Measurements from ENCODE around the gene CCR7.

CCR7 gene

DNA sequence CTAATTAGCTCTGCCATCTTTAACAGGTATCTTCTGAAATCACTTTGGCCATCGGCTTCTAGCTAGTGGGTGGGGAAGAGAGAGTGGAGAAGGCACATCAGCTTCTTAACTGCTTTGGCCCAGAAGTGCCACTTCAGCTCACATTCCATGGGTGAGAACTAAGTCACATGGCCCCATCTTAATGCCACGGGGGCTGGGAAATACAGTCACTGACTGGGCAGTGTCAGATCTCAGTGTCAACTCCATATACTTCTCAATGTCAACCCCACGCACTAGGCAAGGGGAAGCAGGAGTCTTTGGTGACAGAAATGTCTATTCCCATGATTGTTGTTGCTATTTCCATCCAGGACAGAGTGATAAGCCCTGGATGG is 29.4 kb downstream of the CCR7 start:
- no peak for DNase-seq (ENCODE audit: low spot score)

DNA sequence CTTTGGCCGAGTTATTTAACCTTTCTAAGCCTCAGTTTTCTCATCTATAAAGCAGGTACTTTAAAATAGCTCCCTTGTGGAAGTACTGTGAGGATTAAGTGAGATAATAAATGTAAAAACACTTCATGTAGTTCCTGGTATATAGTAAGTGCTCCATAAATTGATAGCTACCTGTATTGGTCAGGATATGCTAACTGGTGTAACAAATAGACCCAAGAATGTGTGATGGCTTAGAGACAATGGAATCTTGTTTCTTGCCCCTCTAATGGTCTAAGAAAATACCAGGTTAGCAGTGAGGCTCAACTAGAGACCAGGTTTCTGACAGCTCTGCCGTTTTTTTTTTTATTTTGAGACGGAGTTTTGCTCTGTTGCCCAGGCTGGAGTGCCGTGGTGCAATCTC is 29.8 kb downstream of the CCR7 start:
- no peak for DNase-seq (ENCODE audit: low spot score)

DNA sequence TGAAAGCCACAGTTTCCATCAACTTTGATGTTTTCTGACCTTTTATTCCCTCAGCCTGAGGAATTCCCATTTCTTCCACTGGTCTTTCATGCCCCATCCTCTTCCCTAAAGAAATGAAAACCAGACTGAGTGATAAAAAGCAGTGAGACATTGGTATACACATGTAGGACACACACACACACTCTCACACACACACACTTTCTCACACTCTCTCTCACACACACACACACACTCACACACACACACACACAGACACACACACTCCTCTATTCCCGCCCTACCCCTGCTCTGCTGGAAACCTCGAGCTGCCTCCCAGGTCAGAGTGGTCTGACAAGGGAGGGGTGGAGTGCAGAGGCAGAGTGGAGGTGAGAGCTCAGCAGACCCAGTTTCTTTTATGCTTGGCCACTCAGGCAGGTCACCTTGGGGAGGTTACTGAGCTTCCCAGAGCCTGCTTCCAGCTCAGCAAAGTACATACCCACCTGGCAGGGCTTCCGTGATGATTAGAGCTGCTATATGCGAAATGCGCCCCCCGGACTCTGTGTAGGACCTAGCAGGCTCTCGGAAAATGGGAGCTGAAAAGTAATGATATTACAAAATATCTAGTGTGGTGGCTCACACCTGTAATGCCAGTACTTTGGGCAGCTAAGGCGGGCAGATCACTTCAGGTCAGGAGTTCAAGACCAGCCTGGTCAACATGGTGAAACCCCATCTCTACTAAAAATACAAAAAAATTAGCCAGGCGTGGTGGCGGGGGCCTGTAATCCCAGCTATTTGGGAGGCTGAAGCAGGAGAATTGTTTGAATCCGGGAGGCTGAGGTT is 30.7 kb downstream of the CCR7 start:
- no peak for DNase-seq (ENCODE audit: low spot score)

DNA sequence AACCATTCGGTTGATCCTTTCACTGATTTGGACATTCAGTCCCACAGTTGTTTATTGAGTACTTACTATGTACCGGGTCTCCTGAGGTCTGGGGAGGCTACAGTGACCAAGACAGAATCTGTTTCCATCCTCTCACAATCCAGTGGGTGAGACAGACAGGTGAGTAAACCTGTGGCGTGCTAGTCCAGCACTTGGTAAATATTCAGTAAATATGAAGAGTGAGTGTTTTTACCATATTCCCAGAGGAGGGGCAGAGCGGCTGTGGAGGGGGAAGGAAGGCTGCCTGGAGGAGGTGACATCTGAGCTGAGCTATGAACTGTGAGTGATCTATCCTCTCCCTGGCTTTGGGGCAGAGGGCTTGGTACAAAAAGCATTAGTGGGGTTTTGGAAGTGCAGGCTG is 31.4 kb downstream of the CCR7 start:
- no peak for DNase-seq (ENCODE audit: low spot score)

DNA sequence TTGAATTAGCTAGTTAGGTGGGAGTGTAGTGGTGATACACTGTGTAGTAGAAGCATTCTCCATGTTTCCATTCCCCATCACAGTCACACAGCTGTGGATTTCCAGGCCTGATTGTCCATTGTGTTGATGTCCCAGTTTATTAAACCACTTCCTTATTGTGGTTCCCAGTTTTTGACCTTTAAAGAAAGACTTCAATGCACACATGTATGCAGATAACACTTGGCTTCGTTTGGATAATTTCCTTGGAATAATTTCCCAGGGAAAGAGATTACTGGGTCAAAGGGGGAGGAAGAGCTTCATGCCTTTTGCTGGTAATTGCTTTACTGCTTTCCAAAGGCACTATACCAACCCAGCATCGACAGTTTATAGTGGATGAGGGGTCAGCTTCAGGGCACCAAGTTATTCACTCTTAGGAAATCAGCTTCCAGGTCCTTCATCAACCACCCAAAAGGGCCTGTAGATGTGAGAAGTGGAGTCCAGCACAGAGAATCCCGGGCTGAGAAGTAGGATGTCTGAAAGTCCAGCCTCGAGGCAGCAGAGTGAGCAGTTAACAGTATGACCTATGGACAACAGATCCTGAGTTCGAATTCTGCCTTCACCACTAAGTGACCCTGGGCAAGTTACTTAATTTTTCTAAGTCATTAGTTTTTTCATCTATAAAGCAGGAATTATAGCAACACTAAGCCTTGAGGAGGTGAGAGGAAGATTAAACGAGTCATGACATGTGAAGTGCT is 32.6 kb downstream of the CCR7 start:
- no peak for DNase-seq (ENCODE audit: low spot score)

DNA sequence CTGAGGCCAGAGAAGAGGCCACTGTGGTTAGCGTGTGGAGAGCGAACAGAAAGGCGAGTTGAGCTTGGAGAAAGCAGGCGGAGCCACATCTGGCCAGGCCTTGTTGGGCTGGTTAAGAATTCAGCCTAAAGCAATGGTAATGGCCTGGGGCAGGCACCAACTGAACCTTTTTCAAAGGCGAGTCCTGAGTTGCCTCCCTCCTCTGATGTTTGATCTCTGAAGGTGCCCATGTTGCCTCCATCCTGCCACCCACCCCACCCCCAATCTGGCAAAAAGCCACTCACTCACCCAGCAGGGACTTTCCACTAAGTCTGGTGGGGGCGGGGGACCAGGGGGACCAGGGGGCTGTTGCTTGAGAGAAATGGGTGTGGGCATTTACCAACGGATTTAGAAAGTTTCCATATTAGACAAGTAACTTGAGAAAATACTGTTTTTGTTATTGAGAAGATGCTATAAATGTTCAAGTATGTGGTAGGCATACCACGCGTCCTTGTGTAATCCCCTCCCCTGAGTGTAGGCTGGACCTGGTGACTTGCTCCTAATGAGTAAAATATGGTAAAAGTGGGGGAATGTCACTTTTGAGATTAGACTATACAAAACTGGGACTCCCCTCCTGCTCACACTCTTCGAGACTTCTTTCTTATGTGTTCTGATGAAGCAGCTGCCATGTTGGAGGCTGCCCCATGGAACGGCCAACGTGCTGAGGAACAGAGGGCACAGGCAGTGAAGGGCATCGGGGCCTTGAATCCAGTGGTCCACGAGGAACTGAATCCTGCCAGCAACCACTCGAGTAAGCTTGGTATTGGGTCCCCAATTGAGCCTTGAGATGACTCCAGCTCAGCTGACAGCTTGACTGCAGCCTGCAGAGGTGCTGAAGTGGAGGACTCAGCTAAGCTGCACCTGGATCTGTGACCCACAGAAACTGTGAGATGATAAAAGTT is 34.0 kb downstream of the CCR7 start:
- DNase-seq (ENCODE audit: low spot score) = no peak

DNA sequence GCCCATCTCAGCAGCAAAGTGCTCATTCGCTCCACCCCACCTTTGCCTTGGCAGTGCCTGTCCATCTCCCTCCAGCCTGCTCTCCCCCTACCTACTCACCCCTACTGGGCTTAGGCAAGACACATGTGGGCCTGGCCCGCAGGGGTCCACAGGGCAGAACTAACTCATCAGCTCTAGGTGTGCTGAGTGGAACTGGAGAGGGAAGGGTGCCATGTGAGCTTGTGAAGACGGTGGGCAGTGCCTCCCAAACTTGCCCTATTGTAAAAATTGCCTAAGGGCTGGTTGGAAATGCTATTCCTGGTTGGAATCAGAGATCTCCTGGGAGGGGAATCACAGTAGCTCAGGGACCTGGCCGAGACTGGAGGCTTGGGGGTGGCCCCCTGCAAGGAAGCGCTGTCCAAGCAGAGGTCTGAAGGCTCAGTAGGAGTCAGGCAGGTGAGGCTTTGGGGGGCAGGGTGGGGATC is 34.7 kb downstream of the CCR7 start:
- no peak for DNase-seq (ENCODE audit: low spot score)

DNA sequence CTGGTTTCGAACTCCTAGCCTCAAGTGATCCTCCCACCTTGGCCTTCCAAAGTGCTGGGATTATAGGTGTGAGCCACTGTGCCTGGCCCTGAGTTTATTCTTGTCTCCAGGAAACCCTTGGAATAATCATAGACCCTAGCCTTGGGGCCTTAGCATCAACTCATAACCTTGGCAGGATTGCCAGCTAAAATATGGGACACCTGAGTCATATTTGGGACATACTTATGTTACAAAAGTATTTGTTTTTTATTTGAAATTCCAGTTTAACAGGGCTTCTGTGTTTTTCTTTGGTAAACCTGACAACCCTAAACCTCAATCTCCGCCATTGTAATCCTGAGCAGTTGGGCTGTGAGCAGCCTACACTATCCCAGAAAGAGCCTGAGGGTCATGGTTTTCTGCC is 35.3 kb downstream of the CCR7 start:
- no peak for DNase-seq (ENCODE audit: low spot score)

DNA sequence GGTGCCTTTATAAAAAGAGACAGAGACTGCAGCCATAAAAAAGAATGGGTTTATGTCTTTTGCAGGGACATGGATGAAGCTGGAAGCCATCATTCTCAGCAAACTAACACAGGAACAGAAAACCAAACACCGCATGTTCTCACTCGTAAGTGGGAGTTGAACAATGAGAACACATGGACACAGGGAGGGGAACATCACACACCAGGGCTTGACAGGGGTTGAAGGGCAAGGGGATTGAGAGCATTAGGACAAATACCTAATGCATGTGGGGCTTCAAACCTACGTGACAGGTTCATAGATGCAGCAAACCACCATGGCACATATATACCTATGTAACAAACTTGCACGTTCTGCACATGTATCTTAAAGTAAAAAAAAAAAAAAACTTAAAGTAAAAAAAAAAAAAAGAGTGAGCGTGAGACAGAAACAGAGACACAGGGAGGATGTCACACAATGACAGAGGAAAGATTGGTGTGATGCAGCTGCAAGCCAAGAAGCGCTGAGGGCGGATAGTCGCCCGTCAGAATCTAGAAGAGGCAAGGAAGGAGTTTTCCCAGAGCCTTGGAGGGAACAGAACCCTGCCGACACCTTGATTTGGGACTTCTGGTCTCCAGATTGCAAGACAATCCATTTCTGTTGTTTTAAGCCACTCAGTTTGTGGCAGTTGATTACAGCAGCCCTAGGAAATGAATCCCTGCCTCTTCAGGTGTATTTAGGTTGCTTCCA is 36.4 kb downstream of the CCR7 start:
- DNase-seq (ENCODE audit: low spot score) = no peak

DNA sequence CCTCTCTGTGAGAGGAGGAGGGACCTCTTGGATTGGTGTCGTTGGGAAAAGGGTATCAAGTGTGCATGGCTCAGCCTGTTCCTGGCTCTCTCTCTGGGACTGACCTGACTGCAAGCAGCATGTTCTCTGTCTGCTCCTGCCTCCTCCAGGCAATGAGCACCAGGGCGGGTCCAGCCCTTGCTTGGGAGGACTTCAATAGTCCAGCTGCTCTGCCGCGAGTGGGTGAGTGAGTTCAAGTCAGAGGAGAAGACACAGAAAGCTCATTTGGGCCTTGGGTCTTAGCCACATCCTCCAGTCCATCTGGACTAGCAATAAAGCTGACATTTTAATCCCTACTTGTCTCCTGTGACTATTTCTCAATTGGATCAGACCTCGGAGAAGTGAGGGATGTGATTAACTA is 38.6 kb downstream of the CCR7 start:
- DNase-seq (ENCODE audit: low spot score) = no peak

DNA sequence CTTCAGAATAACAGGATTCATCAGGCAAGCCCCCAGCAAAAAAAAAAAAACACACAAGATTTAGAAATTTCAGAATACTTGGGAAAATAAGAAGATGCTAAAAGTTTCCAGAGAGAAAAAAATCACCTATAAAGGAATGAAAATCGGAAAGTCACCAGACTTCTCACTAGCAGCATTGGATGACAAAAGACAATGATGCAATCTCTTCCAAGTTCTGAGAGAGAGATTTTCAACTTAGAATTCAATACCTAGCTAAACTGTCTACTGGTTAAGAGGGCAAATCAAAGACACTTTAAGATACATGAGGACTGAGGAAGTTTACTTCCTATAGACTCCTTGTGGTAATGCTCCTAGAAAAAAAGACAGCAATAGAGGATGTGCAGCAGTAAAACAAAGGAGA is 40.0 kb downstream of the CCR7 start:
- DNase-seq (ENCODE audit: low spot score) = no peak

DNA sequence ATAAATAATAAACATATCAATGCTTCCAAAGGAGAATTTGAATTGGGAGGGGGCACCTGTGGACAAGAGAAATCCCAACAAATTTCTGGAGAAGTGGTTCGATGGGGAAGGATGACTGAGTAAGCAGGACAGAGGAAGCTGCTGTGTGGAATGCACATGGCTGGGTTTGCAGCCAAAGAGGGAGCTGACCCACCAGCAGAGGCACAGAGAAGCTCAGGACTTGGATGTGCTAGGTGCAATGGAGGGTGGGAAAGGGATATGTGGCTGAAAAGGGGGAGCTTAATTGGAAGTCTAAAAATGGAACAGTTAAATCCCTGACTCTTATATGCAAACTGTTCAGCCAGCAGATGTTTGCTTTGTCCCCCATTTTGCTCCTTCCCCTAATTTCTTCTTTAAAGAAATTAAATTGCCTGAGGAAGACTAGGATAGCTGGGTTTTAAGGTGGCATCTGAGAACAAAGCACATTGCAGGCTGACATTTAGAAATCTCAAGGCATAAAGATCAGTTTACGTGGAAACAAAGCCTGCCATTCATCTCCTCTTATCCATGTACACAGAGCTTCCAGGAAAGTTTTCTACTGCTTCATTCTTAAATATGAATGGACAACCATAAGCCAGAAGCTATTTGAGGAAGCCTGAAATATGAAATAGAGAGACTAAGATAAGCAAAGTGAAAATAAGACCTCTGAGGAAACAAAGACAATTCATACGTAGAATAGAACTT is 40.9 kb downstream of the CCR7 start:
- no peak for DNase-seq (ENCODE audit: low spot score)

DNA sequence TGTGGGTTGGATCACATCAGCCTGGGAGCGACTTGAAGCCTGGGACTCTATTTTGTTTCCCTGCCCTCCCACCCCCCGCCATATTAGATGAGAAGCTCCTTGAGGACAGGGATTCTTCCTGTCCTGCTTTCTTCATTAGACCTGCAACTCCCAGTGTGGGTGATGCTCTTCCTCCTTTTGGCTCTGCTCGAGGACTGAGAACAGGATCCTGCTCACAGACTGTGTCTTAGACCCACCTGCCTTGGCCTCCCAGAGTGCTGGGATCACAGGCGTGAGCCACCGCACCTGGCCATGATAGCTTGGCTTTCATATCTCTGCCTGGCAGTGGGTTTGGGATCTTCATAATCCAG is 42.3 kb downstream of the CCR7 start:
- DNase-seq (ENCODE audit: low spot score) = no peak

DNA sequence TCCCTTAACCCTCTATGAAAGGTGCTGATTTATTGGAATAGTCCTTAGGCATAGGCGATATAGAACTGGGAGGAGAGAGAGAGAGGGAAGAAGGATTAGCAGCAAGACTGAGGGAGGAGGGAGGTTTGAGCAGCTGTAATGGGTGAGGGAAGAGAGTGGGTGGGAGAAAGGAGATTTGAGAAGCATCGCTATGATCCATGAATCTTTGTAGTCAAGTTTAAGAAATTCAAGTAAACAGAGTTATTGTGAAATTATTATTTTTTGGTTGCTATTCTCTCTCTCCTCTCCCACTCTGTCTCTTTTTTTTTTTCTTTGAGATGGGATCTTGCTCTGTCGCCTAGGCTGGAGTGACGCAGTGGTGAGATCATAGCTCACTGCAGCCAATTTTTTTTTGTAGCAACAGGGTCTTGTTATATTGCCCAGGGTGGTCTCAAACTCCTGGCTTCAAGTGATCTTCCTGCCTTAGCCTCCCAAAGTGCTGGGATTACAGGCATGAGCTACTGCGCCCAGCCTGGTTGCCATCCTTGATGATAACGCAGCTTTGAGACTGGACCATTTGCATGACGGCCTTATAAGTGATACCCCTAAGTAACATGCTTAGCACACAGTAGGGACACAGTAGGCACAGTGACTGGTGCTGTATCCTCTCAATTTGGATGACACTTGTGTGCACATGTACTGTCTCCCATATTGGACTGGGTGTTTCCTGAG is 42.9 kb downstream of the CCR7 start:
- no peak for DNase-seq (ENCODE audit: low spot score)

DNA sequence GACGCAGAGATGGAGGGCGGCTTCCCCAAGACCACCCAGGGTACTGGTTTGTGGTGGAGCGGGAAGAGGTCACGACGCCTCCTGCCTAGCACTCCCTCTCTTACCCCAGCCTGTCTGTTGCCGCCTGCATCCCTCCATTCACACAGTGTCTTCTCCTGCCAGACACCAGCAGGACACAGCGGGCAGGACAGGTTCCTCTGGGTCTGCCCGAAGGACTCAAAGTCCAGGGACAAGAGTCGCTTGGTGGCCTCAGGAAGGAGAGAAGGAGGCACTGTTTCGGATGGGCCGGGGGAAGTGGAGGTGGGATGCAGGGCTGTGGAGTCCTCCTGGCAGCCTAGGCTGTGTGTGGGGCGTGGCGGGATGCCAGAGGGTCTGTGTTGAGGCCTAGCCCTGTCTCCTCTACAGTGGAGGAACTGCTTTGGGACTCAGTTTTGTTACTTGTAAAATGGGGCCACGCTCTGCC is 44.2 kb downstream of the CCR7 start:
- DNase-seq (ENCODE audit: low spot score) = no peak

DNA sequence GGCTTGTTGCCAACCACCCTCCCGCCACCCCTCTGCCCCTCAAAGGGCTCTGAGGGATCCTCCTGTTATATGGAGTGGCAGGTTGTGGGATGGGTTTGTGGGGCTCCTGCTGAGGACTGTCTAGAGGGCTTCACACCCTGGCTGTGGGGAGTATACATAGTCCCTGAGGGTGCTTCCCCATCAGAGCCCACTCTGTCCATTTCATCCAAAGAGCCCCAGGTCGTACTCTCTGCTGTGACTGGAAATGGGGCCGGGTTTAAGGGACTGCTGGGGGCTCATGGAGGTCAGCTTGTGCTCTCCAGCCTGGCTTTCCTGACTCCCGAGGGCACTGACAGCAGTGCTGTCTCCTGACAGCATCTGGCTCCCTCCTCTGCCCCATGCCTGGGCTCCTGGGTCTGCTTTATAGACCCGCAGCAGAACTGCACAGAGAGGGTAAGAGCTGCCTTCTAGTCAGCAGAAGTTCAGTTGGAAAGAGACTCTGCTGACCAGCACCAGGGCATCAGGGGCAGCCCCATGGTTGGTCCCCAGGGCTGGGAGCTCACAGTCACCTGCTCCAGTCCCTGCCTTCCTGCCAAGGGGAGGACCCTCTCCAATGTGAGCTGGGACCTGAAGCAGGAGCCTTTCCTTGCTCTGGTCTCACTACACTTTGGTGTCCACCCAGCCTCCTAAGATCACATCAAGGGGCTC is 46.0 kb downstream of the CCR7 start:
- no peak for DNase-seq (ENCODE audit: low spot score)

DNA sequence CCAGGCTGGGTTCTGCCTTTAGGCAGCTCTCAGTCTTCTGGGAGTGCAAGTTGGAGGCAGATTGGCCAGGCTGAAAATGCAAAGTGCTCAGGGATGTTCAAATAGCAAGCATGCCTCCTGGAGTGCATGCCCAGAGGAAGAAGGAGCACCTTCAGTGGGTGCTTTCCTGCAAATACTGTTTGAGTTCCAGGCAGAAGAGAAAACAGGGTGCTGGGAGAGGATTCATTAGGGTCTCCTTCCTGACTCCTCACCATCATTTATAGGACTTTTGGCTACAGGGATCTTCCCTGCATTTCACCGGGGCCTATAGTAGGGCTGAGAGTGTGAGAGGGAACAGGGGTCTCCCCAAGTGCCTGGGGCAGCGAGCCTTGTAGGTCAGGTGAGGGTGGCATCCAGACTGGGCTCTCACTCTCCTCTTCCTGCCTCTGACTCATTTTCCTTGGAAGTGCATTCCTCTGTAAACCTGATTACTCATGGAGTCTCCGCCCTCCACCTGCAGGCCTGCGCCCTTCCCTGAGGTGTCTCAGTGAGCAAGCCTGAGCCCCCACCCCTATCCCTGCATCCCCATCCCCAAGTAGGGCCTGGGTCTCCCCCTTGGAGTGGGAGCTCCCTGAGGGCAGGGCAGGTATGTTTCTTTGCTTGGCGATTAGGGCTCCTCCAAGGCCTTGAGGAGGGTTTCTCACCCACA is 46.7 kb downstream of the CCR7 start:
- no peak for DNase-seq (ENCODE audit: low spot score)

DNA sequence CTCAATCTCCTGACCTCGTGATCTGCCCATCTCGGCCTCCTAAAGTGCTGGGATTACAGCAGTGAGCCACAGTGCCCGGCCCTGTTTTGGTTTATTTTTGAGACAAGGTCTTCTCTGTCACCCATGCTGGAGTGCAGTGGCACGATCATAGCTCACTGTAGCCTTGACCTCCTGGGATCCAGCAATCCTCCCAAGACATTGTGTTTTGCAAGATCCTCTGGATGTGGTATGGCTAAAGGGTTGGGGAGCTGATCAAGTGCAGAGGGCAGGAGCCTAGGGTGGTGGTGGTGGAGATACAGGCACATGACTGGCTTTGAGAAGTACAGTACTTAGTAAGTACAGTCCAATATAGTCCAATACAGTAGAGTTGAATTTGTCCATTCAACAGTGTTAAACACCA is 47.3 kb downstream of the CCR7 start:
- no peak for DNase-seq (ENCODE audit: low spot score)

DNA sequence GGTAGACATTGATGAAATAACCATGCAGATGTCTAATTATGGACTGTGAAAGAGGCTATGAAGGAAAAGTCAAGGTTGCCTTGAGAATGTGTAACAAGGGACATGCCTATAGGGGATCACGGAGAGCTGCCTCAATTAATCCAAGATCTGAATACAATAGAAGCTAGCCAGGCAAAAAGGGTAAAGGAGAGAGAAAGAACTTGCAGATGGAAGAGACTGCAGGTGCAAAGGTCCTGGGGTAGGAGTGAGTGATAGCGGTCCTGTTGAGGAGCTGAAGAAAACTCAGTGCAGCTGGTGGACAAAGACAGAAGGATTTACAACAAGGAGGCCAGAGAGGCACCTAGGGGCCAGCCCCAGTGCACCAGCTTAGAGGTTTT is 48.0 kb downstream of the CCR7 start:
- DNase-seq (ENCODE audit: low spot score) = no peak
